HCT116 (cell line): ENCODE measurements around the gene ENDOD1. TPM values are rescaled to one million over a fixed set of nuclear protein-coding genes. Genes with fewer than 3 reads are reported as not detected.

Experiments used
- ATAC-seq: fragments of 200-7000 bp; cut with Tn5 transposase; 2 replicates; pipeline ENCODE4 v1.9.1; 2020; ENCODE audit warnings: mild to moderate bottlenecking, moderate library complexity
- BruUV-seq: library from RNA; stranded (reverse); fragments of 400-500 nt; replicated peaks from 2 replicates; lab custom pipeline; 2021; lab: Mats Ljungman, UMichigan
- CTCF ChIA-PET: fragments of 300-600 bp; sonication (Branson Sonifier 250); formaldehyde crosslinking; loops from one replicate; lab custom pipeline; 2021; ENCODE audit warnings: antibody characterized with exemption; lab: Charles Lee
- POLR2A ChIA-PET: fragments of 300-600, 350-600 bp; sonication (Branson Sonifier 250); formaldehyde crosslinking; loops from one replicate; lab custom pipeline; 2021; ENCODE audit warnings: antibody characterized with exemption; lab: Charles Lee
- RAD21 ChIA-PET, 2 experiments: fragments of 300-600 bp; sonication (Branson Sonifier 250); formaldehyde crosslinking; loops; one replicate each; lab custom pipeline; 2023; ENCODE audit warnings: low total read pairs in 2 of 2; ENCODE audit not compliant: uncharacterized antibody in 2 of 2, unreplicated experiment in 2 of 2, low non-redundant PET in 1 of 2; lab: Charles Lee
- DNase-seq: peaks from one replicate; pipeline ENCODE4 v3.0.0-alpha.2; 2010; ENCODE audit warnings: low read depth, low spot score
- H2AFZ ChIP-seq: fragments of 200-600 bp; shearing (Covaris generic), sonication (generic); 2 replicates; pipeline ENCODE4 v1.6.1; 2017; ENCODE audit warnings: low read depth, mixed run types, mixed read lengths, antibody characterized with exemption, low read length; ENCODE audit not compliant: poor library complexity, severe bottlenecking
- H3K27ac ChIP-seq: 2 replicates; pipeline ENCODE4 v1.5.1; 2012; ENCODE audit warnings: low read depth, low read length
- H3K27me3 ChIP-seq: fragments of 200-600 bp; sonication (generic); 2 replicates; pipeline ENCODE4 v1.6.1; 2016; ENCODE audit warnings: mixed run types, low read length, mixed read lengths; ENCODE audit not compliant: insufficient read depth
- H3K36me3 ChIP-seq, 2 experiments: fragments of 200-500 bp in 1 of 2; fragments of 200-600 bp in 1 of 2; sonication (Bioruptor generic) in 1 of 2; sonication (generic) in 1 of 2; 2 replicates each; pipeline versions ENCODE4 v1.5.1 to v1.6.1; 2014 to 2016; ENCODE audit warnings: low read length in 2 of 2, inconsistent platforms in 1 of 2, mixed read lengths in 1 of 2, mixed run types in 1 of 2; ENCODE audit not compliant: insufficient read depth in 2 of 2, control insufficient read depth in 1 of 2
- H3K4me1 ChIP-seq, 2 experiments: fragments of 200-600 bp in 1 of 2; sonication (generic) in 1 of 2; 2 replicates each; pipeline versions ENCODE4 v1.5.1 to v1.6.1; 2012 to 2017; ENCODE audit warnings: low read length in 2 of 2, inconsistent platforms in 1 of 2, mild to moderate bottlenecking in 1 of 2, mixed read lengths in 1 of 2, mixed run types in 1 of 2, moderate library complexity in 1 of 2; ENCODE audit not compliant: insufficient read depth in 2 of 2, control insufficient read depth in 1 of 2
- H3K4me2 ChIP-seq: fragments of 200-600 bp; sonication (generic); 2 replicates; pipeline ENCODE4 v1.6.1; 2017; ENCODE audit warnings: mixed run types, low read length, mixed read lengths
- H3K4me3 ChIP-seq, 2 experiments: fragments of 200-600 bp in 1 of 2; sonication (generic) in 1 of 2; replicated peaks in 1 of 2; 2 replicates each; pipeline ENCODE4 v1.5.1; 2011 to 2016; ENCODE audit warnings: low read length in 2 of 2, control low read depth in 1 of 2, low read depth in 1 of 2, mild to moderate bottlenecking in 1 of 2, mixed read lengths in 1 of 2, mixed run types in 1 of 2
- H3K79me2 ChIP-seq: fragments of 200-600 bp; sonication (generic); 2 replicates; pipeline ENCODE4 v1.6.1; 2017; ENCODE audit warnings: mild to moderate bottlenecking, mixed run types, low read length, moderate library complexity, mixed read lengths; ENCODE audit not compliant: insufficient read depth
- H3K9ac ChIP-seq: fragments of 200-600 bp; sonication (generic); 2 replicates; pipeline ENCODE4 v1.6.1; 2016; ENCODE audit warnings: low read length, mixed read lengths
- H3K9me2 ChIP-seq: fragments of 200-600 bp; sonication (generic), shearing (Covaris generic); 2 replicates; pipeline ENCODE4 v1.6.1; 2017; ENCODE audit warnings: mixed run types, mild to moderate bottlenecking, moderate library complexity; ENCODE audit not compliant: insufficient read depth
- H3K9me3 ChIP-seq, 2 experiments: fragments of 200-500 bp in 1 of 2; fragments of 200-600 bp in 1 of 2; sonication (Bioruptor generic) in 1 of 2; sonication (generic) in 1 of 2; 2 replicates each; pipeline ENCODE4 v1.6.1; 2014 to 2017; ENCODE audit warnings: low read length in 2 of 2, mixed read lengths in 2 of 2, inconsistent platforms in 1 of 2, low read depth in 1 of 2, mild to moderate bottlenecking in 1 of 2, mixed run types in 1 of 2, moderate library complexity in 1 of 2; ENCODE audit not compliant: control insufficient read depth in 1 of 2, insufficient read depth in 1 of 2
- H4K20me1 ChIP-seq: fragments of 200-600 bp; sonication (generic), shearing (Covaris generic); 2 replicates; pipeline ENCODE4 v1.6.1; 2017; ENCODE audit warnings: mixed run types, mild to moderate bottlenecking, moderate library complexity; ENCODE audit not compliant: insufficient read depth
- RAD21 ChIP-seq: IDR thresholded peaks from 2 replicates; pipeline ENCODE4 v1.6.1; 2012; ENCODE audit warnings: low read depth, mild to moderate bottlenecking
- REST ChIP-seq: IDR thresholded peaks from 2 replicates; pipeline ENCODE4 v1.6.1; 2012; ENCODE audit warnings: low read depth
- ZBTB33 ChIP-seq: IDR thresholded peaks from 2 replicates; pipeline ENCODE4 v1.6.1; 2011; ENCODE audit warnings: mild to moderate bottlenecking, low read length, moderate library complexity; ENCODE audit not compliant: insufficient replicate concordance; ENCODE audit errors: extremely low read depth
- ZFX ChIP-seq: fragments of 450-650 bp; IDR thresholded peaks from 2 replicates; pipeline ENCODE4 v1.6.1; 2017
- ZNF274 ChIP-seq: fragments of 200-500 bp; sonication (Bioruptor generic); IDR thresholded peaks from 2 replicates; pipeline ENCODE4 v1.6.1; 2014; ENCODE audit warnings: mild to moderate bottlenecking, low read depth, low read length, inconsistent platforms
- intact Hi-C: fragments of 100-400 bp; cut with micrococcal nuclease; formaldehyde crosslinking; loops from 2 replicates; pipeline ENCODE4 v1.10.0; 2022
- total RNA-seq: library from RNA; stranded (reverse); gene quantifications from one replicate; pipeline ENCODE4 v1.2.1, GENCODE V29; 2021; ENCODE audit not compliant: unreplicated experiment

The ENDOD1 gene
- total RNA-seq, 1 experiment from 2014 or later = 33.6 TPM

GRCh38 chr11:95153857-95154246 lies 64.2 kb downstream of the ENDOD1 start:
- no peak overlapping the region for H3K4me3 ChIP-seq
- BruUV-seq = no TSS peak
- no peak for ATAC-seq
- no peaks in the 10 kb centered on the region for H3K36me3 ChIP-seq
- no peak overlapping the region for H3K4me2 ChIP-seq
- CTCF ChIA-PET = interaction anchor here (0.9 to 5.9 kb wide), 11 partner anchors 12 to 1272 kb away, joined by 3 to 127 read pairs (median 4); partner anchors contain the start of genes CEP57, FAM76B and MAML2
- no peak overlapping the region for H2AFZ ChIP-seq
- H3K27ac ChIP-seq = no peak overlapping the region
- intact Hi-C loops = loop anchor here (1.0 to 10.0 kb wide), 3 partner anchors 389 to 1272 kb away; partner anchors contain the start of genes AMOTL1 and MTMR2
- no peaks in the 10 kb centered on the region for H4K20me1 ChIP-seq
- peaks cover 11 to 32% of the 10 kb centered on the region in 2 experiments for H3K4me1 ChIP-seq
- no peaks in the 10 kb centered on the region for H3K27me3 ChIP-seq
- POLR2A ChIA-PET = no interaction called here
- no peak overlapping the region for H3K9ac ChIP-seq
- TF ChIP-seq ZBTB33 = no peak
- TF ChIP-seq ZNF274 = no peak
- TF ChIP-seq REST = no peak
- TF ChIP-seq RAD21 = no peak
- no peak for TF ChIP-seq ZFX
- no peaks in the 10 kb centered on the region for H3K9me2 ChIP-seq
- RAD21 ChIA-PET = interaction anchor here (1.1 to 2.3 kb wide), 4 partner anchors 78 to 610 kb away, joined by 3 to 15 read pairs (median 8); partner anchors contain the start of gene SESN3 (in 1 of the 2)
- no peaks in the 10 kb centered on the region for H3K79me2 ChIP-seq
- H3K9me3 ChIP-seq = no peaks in the 10 kb centered on the region
- no peak for DNase-seq
